Activated effector memory CD4-positive, alpha-beta T cell treated with Interleukin-2 at 50 U/mL for 16 hours (primary cell): ENCODE results near the gene CDC6.
"Not testable (repeated sequence)": the region's sequence is repeated elsewhere in the genome, so short reads cannot be mapped to it uniquely, and the experiment has no call there.

Experiments
- DNase-seq: peaks from one replicate; pipeline ENCODE4 v3.0.0-alpha.2; 2020

The CDC6 gene

DNA sequence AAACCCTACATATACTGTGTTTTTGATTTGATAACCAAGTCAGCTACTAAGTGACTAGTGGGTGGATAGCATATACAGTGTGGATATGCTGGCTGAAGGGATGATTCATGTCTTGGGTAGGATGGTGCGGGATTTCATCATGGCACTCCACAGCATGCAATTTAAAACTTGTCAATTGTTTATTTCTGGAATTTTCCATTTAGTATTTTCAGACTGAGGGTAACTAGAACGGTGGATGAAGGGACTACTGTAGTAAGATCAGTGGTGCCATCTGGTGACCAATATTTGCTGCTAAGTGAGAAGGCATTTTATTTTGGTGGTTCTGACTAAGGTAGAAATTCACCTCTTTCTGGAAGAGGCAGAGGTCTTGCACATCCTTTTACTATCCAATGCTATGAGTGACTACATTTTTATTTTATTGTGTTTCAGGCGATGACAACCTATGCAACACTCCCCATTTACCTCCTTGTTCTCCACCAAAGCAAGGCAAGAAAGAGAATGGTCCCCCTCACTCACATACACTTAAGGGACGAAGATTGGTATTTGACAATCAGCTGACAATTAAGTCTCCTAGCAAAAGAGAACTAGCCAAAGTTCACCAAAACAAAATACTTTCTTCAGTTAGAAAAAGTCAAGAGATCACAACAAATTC lies 3.1 kb downstream of the CDC6 start:
- no peak for DNase-seq

DNA sequence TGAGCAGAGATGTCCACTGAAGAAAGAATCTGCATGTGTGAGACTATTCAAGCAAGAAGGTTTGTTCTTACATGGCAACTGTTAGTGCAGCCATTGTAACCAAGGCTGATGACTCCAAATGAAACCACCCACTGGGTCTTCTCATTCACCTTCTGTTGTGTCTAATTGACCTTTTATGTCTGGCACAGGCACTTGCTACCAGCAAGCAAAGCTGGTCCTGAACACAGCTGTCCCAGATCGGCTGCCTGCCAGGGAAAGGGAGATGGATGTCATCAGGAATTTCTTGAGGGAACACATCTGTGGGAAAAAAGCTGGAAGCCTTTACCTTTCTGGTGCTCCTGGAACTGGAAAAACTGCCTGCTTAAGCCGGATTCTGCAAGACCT lies 3.6 kb downstream of the CDC6 start:
- DNase-seq: no peak

DNA sequence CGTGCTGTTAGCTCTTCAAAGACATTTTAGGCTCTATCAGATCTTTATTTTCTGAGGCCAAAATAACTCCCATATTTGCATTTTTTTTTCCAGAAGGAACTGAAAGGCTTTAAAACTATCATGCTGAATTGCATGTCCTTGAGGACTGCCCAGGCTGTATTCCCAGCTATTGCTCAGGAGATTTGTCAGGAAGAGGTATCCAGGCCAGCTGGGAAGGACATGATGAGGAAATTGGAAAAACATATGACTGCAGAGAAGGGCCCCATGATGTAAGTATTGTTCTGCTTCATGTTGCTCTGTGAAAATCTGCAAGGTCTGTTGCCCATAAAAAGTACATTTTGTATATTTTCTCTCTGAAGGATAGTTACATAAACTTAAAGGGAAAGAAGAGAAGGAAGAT lies 5.7 kb downstream of the CDC6 start:
- no peak for DNase-seq

DNA sequence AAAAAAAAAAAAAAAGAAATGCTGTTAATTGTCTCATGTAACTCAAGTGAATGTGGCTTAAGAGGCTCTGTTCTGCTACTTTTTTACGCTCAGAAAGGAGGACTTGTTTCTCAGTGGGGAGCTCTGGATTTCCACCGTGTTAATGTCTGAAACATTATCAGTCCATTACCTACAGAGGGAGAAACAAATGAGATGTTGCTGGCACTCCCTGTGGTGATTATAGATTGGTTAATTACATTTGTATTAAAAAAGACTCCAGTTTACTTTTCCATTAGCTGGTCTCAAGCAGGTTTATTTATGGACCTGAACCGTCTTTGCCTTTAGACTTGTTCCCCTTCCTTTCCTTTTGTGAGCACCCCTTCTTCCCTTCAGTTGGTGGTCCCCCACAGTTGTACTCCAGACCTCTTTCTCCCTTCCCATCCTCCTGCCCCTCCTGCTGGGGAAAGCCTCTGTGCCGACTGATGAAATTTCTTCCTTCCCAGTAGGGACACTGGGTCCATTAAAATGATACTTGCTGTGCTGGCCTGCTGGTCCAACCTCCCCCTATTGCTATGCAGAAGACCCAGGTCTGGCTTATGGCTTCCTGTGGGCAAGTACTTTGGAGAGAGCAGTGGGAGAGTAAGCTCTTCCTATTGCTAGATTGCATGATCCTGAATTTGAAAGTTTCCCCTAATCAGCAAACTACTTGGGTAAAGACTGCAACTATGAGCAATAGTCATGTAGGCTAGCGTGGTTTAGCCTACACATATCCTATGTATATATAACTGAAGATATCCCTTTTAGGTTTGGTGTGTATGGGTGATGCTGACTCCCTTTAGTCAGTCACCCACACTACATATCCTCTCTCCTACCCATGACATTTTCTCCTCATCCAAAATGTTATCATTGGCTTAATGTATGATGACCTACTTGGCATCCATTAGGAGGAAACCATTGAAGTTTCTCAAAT lies 8.1 kb downstream of the CDC6 start:
- DNase-seq: no peak

DNA sequence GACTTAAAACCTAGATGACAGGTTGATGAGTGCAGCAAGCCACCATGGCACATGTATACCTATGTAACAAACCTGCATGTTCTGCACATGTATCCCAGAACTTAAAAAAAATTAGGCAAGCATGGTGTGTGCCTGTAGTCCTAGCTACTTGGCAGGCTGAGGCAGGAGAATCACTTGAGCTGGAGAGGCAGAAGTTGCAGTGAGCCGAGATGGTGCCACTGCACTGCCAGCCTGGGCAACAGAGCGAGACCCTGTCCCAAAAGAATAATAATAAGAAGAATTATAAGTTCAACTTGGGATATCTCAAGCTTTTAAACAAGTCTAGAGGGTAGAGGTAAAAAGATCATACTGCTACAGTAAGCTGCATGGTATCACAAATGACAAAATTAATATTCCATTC lies 9.8 kb downstream of the CDC6 start:
- no peak for DNase-seq

DNA sequence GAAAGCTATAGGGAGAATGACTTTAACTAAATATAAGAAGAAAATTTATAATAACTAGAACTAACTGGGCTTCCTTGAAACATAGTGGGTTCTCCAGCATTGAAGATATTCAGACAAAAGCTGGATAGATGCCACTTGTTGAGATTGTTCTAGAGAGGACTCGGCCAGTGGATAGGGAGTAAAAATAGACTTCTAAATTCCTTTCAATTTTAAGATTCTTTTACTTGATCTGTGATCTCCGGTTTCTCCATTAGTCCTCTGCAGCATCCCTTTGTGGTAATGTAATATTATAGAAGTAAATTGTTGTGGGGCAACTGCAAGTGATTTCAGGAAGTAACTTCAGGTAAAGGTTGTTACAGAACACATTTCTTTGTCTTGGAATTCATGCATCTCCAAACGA lies 11.0 kb downstream of the CDC6 start:
- no peak for DNase-seq

DNA sequence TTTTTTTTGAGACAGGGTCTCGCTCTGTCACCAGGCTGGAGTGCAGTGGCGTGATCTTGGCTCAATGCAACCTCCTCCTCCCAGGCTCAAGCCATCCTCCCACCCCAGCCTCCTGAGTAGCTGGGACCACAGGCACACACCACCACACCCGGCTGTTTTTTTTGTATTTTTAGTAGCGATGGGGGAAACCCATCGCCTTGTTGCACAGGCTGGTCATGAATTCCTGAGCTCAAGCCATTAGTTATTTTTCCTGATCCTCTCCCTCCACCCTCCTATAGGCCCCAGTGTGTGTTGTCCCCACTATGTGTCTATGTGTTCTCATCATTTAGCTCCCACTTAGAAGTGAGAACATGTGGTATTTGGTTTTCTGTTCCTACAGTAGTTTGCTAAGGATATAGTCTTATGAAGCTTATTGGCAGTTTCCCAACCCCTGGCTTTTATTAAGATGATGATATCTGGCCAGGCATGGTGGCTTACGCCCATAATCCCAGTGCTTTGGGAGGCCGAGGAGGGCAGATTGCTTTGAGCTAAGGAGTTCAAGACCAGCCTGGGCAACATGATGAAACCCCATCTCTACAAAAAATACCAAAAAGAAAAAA lies 11.6 kb downstream of the CDC6 start:
- not testable (repeated sequence) for DNase-seq

DNA sequence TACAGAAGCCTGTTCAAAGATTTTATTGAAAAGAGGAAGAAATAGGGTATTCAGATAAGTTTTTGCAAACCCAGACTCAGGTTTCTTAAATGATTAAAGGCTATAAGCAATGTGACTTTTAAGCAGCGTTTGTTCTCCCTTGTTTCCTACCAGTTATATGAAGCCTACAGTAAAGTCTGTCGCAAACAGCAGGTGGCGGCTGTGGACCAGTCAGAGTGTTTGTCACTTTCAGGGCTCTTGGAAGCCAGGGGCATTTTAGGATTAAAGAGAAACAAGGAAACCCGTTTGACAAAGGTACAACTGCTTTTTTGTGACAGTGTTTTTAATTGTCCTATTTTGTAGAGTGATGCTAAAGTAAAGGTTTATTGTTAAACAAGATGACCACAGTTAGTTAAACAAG lies 13.6 kb downstream of the CDC6 start:
- no peak for DNase-seq

DNA sequence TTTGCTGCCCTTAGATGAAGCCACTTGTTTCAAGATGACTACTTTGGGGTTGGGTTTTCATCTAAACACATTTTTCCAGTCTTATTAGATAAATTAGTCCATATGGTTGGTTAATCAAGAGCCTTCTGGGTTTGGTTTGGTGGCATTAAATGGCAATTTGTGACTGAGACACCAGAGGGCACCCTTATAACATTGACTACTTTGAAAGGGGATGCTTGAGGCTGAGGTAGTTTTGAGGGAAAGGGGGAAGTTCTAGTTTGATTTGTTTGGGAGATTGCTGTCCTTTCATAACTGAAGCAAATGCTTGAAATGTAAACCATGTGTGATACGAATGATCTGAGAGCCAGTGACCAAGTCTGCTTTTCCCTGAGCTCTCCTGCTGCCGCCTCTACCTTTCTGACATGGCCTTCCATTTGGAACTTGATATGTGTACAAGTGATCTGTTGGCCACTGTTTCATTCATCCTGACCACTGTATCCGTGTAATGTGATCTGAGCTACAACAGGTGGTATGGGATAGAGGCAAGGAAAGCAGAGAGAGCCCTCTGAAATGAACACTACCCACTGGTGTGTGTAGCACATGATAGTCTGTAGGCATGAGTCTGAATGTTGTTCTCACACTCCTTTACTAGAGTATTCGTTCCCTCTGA lies 15.5 kb downstream of the CDC6 start:
- no peak for DNase-seq

DNA sequence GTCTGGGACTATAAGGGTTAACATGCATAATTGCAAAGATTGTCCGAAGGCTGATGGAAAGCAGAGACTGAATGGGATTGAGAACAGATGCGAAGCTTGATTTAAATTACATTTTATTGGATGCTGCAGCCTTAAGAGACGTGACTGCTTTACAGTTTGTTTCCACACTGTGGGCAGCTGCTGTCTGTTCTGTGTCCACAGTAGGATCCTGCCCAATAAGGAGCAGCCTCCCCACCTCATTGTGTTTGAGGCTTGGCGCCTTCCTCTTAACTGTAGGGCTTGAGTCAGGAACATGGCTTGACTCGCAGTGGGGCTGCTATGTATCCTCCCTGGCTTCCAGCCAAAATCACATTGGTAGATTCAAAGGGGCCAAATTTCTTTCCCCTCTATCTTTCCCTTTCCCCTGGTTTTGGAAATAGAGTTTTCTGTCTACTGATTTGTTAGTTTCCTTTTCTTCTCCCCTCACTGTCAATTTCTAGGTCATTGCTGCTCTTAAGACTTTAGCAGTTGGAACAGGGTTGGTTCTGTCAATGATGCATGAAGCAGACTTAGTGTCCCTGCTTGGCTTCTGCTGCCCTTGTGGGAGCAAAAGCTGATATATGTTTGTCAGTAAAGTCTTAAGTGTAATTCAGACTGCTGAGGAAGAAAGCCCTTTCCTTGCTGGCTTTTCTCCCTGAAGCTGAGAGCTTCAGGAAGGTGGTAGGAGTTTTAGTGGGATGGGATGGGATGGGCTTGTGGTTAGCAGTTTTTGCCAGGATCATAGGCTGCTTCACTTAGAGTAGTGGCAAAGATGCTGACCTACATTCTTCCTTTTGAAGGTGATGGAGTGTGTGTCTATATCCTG lies 16.3 kb downstream of the CDC6 start:
- DNase-seq: no peak

DNA sequence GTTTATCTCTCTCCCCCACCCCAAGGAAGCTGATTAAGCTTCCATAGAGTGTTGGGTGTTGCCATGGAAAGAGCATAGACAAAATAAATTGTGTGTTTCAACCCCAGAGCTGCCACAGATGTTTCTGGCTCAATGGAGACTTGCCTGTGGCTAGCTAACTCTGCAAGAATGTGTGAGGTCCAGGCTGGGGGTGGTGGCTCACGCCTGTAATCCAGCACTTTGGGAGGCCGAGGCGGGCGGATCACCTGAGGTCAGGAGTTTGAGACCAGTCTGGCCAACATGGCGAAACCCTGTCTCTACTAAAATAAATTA lies 16.8 kb downstream of the CDC6 start:
- DNase-seq: not testable (repeated sequence)

GRCh38 chr17:40304866-40305265 lies 17.2 kb downstream of the CDC6 start:
- DNase-seq: not testable (repeated sequence)

DNA sequence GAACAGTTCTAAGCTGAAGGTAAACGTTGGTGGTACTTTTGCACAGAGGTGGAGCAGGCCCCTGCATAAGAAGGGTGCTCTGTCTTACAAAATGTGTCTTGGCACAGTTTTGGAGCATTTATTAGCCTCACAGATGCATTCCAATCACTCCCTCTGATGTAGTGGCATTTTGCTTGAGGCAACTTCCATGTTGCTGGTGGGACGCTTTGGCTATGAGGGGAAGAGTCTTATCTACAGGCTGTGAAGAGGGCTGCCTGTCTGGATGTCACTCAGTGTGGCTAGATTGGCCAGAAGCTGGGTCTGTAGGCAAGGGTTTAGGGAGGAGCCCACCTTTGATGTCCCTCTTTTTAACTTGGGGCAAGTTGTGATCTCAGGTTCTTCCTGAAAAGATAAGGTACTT lies 18.7 kb downstream of the CDC6 start:
- DNase-seq: no peak

DNA sequence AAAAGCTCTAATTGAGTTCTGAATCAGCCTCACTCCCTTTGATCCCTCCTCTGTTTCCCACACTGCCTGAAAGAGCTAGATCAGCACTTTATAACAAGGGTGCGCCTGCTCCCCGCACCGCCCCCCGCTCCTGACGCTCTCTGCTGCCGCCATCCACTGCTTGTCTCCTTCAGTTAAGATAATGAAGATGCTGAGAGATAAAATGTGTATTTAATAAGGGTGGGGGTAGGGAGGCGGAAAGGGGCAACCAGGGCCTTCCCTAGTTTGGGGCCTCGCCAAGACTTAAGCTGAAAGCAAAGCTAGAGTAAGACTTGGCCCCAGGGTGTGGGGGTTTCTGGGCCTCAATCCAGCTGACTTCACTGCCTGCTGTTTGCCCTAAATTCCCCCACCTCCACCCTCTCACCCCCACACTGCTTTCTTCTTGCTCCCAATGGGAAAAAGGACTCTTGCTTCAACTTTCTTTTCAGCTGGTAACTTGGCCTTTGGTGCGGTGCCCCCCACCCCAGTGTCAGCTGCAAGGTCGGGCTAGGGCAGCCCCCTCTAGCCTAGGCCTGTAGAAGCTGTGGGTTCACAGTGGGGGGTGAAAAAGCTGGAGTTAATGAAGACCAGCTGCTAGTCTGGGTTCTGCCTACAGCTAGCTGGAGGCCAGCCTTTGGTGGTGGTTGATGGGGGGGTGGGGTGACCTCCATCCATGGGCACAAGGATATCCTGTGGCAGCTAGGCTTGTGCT lies 19.5 kb downstream of the CDC6 start:
- no peak for DNase-seq

GRCh38 chr17:40307740-40308239 lies 20.1 kb downstream of the CDC6 start:
- no peak for DNase-seq

DNA sequence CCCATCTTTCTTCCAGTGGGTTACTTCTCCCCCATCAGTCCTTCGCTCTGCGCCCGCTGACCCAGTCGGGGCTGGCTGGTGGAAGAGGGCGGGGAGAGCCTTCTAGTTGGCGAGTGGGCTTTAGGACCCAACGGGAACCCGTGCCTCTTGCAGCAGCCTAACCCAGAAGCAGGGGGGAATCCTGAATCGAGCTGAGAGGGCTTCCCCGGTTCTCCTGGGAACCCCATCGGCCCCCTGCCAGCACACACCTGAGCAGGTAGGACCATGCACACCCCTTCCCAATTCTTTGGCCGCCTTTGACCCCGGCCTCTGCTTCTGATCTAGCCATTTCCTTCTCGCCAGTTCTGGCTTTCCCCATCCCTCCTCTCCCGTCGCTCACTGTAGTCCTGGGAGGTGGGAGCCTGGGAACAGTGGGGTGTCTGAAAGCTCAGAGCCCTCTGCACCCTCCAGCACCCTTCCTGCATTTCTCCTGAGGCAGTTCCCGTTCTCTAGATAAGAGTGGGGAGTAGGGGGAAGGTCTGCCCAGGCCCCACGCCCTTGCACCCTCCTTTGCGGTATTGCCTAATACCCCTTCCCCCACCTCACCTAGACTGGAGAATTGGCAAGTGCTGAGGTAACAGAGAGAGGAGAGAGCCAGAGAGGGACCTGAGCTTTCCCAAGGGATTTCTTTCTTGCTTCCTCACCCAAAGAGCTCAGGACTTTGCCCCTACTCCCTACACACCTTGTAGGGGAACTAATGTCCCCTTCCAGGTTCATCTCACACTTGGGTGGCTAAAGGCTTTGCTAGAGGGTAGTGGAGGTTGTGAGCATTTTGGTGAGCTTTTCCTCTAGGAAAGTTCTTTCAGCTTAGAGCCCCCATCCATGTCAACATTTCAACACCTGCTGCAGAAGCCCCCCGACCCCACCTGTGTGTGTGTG lies 21.6 kb downstream of the CDC6 start, which contains the start of gene RARA:
Gene RARA (plus strand): TSS at position 150 of the 918 bp plus-strand sequence. CDS start 22,039 bp downstream, outside the sequence.
- DNase-seq: no peak

- DNase-seq: no peak
Observed at GRCh38 chr17:40309949-40310510, 22.4 kb downstream of the CDC6 start.

DNA sequence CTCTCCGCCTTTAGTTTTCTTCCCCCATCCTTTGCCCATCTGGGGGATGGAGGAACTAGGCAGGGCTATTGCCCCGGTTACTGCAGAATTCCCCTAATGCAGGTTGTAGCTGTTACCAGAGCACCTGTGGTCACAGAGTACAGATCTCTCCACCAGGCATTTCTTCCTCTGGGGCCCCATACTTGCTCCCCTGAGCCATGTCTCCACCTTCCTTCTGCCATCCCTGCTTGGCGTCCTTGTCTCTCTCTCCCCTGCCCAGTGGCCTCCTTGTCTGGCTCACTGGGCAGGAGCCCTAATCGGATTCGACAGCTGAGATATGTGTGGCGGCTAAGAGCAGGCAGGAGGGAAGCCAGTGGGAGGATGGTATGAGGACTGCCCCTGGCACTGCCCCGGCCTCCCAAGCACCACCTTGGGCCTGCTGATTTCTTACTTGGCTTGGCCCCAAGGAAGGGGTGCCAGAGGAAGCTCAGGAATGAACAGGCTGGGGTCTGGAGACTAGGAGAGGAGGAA lies 23.3 kb downstream of the CDC6 start:
- no peak for DNase-seq

DNA sequence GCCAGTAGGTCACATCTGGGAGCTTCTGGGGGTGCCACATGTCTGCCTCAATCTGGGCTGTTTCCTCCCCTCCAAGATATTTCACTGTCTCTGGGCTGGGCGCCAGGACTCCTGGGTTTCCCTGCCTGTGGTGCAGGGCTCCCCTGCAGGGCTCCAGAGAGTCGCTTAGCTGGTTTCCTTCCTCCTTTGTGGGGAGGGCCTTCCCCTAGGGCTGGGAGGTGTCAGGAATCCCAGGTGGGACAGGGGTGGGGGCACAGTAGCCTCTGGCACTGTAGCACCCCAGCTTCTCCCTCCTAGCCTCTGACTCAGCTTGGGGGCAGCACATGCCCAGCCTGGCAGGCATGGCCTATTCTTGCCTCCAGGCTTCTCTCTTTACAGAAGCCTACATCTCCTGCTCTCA lies 23.9 kb downstream of the CDC6 start:
- DNase-seq: no peak
